HEK293T (cell line): Measurements from ENCODE around the gene IL1RL2.

Experiments
- CTCF ChIA-PET: fragments of 350-600 bp; formaldehyde crosslinking; extraction: SDS; loops from one replicate; lab custom pipeline; 2021; ENCODE audit warnings: antibody characterized with exemption, inconsistent platforms; lab: Yijun Ruan, JAX
- POLR2A ChIA-PET: fragments of 350-600 bp; formaldehyde crosslinking; extraction: SDS; loops from one replicate; lab custom pipeline; 2020; ENCODE audit warnings: antibody characterized with exemption, inconsistent platforms; lab: Yijun Ruan, JAX
- DNase-seq: peaks from one replicate; pipeline ENCODE4 v3.0.0; 2012; ENCODE audit warnings: mixed read lengths; ENCODE audit errors: extremely low spot score
- ARNT ChIP-seq: fragments of 450-650 bp; IDR thresholded peaks from 2 replicates; pipeline ENCODE4 v1.6.1; 2017; ENCODE audit warnings: mild to moderate bottlenecking
- BHLHE40 ChIP-seq: fragments of 450-650 bp; IDR thresholded peaks from 2 replicates; pipeline ENCODE4 v1.6.1; 2016; ENCODE audit warnings: mild to moderate bottlenecking, moderate library complexity, borderline replicate concordance
- CTBP1 ChIP-seq: fragments of 450-650 bp; IDR thresholded peaks from 2 replicates; pipeline ENCODE4 v1.6.1; 2016; ENCODE audit warnings: borderline replicate concordance
- ELF4 ChIP-seq: fragments of 450-650 bp; IDR thresholded peaks from 2 replicates; pipeline ENCODE4 v1.6.1; 2017; ENCODE audit warnings: antibody characterized with exemption
- FOXA1 ChIP-seq: fragments of 450-650 bp; IDR thresholded peaks from 2 replicates; pipeline ENCODE4 v1.6.1; 2016; ENCODE audit warnings: mild to moderate bottlenecking
- FOXK2 ChIP-seq: fragments of 450-650 bp; IDR thresholded peaks from 2 replicates; pipeline ENCODE4 v1.6.1; 2016; ENCODE audit warnings: mild to moderate bottlenecking
- FOXM1 ChIP-seq: fragments of 450-650 bp; IDR thresholded peaks from 2 replicates; pipeline ENCODE4 v1.6.1; 2017; ENCODE audit warnings: mild to moderate bottlenecking, borderline replicate concordance
- HDGF ChIP-seq: fragments of 450-650 bp; IDR thresholded peaks from 2 replicates; pipeline ENCODE4 v1.6.1; 2017; ENCODE audit warnings: antibody characterized with exemption, borderline replicate concordance
- L3MBTL2 ChIP-seq: fragments of 450-650 bp; conservative IDR thresholded peaks from 2 replicates; pipeline ENCODE4 v1.6.1; 2016; ENCODE audit warnings: mild to moderate bottlenecking
- LEF1 ChIP-seq: fragments of 450-650 bp; IDR thresholded peaks from 2 replicates; pipeline ENCODE4 v1.6.1; 2017; ENCODE audit warnings: mild to moderate bottlenecking, borderline replicate concordance
- NFRKB ChIP-seq: fragments of 450-650 bp; IDR thresholded peaks from 2 replicates; pipeline ENCODE4 v1.6.1; 2016; ENCODE audit warnings: mild to moderate bottlenecking, moderate library complexity
- SP1 ChIP-seq: fragments of 450-650 bp; IDR thresholded peaks from 2 replicates; pipeline ENCODE4 v1.6.1; 2017
- SUZ12 ChIP-seq: fragments of 450-650 bp; IDR thresholded peaks from 2 replicates; pipeline ENCODE4 v1.6.1; 2016; ENCODE audit warnings: mild to moderate bottlenecking
- TARDBP ChIP-seq: fragments of 450-650 bp; IDR thresholded peaks from 2 replicates; pipeline ENCODE4 v1.6.1; 2016
- ZNF384 ChIP-seq: fragments of 450-650 bp; IDR thresholded peaks from 2 replicates; pipeline ENCODE4 v1.6.1; 2016
- TF ChIP-seq, protein P1 (sequence below): fragments of 450-650 bp; IDR thresholded peaks from 2 replicates; pipeline ENCODE4 v1.6.1; 2016

IL1RL2 gene

DNA sequence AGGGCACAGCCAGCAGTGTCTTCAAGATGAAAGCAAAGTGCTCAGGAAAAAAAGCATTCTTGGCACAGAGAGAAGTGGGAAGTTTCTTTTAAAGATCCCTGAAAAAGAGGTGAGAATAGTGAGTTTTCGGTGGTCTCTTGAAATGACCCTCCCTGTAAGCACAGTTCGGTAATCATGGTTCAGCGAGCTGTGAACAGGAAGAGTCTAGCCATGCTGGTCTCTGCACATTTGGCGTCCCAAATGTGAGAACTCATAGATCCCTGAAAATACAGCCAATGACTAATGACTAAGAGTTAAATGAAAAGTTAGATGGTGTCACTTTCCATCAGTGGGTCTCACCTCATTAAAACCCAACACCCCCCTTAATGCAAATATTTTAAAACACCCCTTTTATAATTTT lies 40.9 kb upstream of the IL1RL2 start:
- TF ChIP-seq SP1: no peak
- TF ChIP-seq ZNF384: no peak
- ChIA-PET CTCF (no interaction called here), POLR2A (no interaction called here)
- DNase-seq: no peak

DNA sequence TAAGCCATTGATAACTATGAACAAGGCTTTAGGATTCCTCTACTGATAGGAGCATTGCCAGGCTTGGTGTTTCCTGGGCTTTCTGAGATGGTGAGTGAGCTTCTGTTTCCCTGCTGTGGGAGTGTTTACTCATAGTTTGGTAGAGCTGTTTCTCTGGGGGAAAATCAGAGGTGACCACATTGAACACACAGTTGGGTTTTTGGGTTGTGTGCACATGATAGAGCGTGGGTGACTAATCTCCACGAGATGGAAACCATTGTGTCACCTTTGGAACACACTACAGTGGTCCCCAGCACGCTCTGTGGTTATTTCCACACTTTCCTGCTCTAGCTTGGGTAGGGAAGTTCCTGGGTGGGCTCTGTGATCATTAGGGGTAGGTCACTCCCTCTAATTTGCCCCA lies 38.9 kb upstream of the IL1RL2 start:
- ChIA-PET POLR2A (no interaction called here), CTCF (no interaction called here)
- TF ChIP-seq LEF1 (no peak), FOXA1 (no peak), BHLHE40 (no peak), ARNT (no peak), L3MBTL2 (no peak), NFRKB (no peak), FOXM1 (no peak), ELF4 (no peak), SP1 (no peak), FOXK2 (no peak), HDGF (no peak), TARDBP (no peak), CTBP1 (no peak), SUZ12 (no peak), ZNF384 (no peak)
- TF ChIP-seq, protein P1, sequence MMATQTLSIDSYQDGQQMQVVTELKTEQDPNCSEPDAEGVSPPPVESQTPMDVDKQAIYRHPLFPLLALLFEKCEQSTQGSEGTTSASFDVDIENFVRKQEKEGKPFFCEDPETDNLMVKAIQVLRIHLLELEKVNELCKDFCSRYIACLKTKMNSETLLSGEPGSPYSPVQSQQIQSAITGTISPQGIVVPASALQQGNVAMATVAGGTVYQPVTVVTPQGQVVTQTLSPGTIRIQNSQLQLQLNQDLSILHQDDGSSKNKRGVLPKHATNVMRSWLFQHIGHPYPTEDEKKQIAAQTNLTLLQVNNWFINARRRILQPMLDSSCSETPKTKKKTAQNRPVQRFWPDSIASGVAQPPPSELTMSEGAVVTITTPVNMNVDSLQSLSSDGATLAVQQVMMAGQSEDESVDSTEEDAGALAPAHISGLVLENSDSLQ: no peak
- DNase-seq: no peak

DNA sequence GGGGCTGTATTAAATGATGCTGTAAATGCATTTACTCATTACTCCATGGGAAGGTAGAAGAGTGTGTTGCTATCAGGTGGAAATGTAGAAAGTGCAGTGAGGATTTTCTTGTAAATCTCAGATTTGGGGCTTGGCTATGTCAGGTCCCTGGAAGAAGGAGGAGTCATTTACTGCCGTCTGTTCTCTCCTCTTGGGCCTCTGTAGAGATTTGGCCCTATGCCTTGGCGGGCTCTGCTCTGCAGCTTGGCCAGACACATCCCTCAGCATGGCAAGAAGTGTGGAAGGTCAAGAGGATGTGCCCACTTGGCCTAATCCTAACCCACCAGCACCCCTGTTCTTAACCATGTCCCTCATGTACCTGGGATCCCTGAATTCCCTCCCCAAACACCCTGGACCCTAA lies 37.6 kb upstream of the IL1RL2 start:
- TF ChIP-seq LEF1 (no peak), ELF4 (no peak), FOXA1 (no peak), HDGF (no peak), ZNF384 (no peak), TARDBP (no peak), FOXK2 (no peak)
- TF ChIP-seq, protein P1: no peak
- ChIA-PET CTCF (no interaction called here), POLR2A (no interaction called here)
- no peak for DNase-seq

DNA sequence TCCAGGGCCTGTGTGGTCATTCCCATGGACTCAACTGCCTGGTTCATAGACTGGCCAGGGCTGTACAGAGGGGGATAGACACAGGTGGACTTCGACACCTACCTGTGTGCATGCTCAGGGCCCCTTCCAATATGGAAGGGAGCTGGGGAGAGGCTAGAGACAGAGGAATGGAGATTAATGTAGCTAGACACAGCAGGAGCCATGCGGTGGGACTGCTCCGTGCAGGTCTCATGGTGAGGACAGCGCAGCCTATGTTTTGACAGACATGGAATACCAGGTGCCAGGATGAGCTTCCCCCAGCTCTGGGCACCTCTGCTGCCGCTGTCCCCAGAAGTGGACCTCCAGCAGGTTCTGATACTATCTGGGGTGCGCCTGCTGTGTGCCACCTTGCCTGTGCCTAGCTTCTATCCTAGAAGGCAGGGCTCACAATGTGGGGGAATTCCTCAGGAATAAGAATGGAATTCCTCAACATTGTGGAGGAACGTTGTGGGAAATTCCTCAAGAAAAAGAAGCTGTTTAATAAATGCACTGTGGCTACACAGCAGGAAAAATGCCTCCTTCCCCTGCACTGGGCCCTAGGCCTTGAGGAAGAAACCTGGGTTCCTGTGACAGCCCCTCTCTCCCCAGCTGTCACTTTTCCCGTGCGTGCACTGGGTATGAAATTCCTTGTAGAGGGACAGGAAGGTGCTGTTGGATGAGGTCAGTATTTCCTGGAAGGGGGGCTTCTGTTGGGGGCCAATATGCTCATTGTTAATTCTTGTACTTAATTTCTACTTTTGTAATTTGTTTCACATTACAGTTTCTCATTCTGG lies 37.0 kb upstream of the IL1RL2 start:
- ChIA-PET CTCF (no interaction called here), POLR2A (no interaction called here)
- TF ChIP-seq ARNT (no peak), HDGF (no peak), NFRKB (no peak), SUZ12 (no peak), TARDBP (no peak), FOXM1 (no peak), ZNF384 (no peak), FOXK2 (no peak)
- DNase-seq: no peak

DNA sequence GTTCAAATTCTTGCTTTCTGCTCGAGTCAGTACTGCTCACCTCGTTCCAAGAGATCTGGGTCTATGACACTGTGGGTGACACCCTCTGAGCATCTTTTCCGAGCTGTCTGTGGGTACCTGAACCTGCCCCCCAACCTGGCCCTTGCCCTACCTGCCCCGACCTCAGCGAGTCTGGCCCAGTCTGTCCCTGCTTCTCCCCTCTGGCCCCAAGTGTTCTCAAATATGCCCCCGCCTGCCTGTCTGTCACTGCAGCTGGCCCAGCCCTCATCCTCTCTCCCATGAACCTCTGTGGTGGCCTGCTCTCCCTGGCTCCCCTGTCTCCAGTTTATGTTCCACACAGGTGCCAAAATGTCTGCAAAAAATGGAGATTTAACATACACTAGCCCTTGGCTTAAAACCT lies 32.5 kb upstream of the IL1RL2 start:
- CTCF ChIA-PET: no interaction called here
- POLR2A ChIA-PET: no interaction called here
- no peak for DNase-seq
- TF ChIP-seq ARNT: no peak
- no peak for TF ChIP-seq HDGF
- TF ChIP-seq BHLHE40: no peak
- TF ChIP-seq TARDBP: no peak

DNA sequence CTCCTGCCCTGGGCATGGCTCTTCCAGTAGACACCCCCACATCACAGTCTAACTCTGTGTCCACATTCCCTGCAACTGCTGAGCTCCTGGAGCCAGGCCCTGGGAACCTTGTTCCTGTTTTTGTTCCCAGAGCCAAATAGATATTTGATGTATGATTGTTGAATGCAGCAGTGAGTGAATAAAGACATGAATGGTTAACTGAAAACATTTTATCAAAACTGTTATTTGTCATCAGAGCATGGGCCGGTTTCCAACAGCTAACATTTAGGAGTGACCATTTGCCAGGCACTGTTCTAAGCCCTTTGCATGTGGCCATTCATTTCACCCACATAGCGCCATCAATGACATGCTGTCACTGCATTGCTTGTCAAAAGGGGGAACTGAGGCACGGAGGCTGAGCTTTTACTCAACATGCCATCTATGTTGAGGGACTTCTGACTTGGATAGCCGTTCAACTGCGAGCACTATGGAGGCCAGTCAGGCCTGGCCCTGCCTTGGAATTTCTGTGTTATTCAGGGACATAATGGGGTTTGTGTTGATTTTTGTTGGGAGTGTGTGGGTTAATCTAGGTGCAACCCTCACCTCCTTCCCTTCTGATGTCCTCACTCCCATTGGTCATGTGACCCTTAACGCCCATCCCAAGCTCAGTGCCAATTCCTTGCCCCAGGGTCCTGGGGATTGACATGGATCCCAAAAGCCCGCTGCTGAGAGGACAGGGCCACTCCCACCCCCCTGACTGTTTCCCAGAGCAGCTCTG lies 31.7 kb upstream of the IL1RL2 start:
- TF ChIP-seq FOXK2: no peak
- no peak for TF ChIP-seq NFRKB
- TF ChIP-seq HDGF: no peak
- TF ChIP-seq L3MBTL2: no peak
- TF ChIP-seq LEF1: no peak
- no peak for TF ChIP-seq ELF4
- TF ChIP-seq FOXM1: no peak
- TF ChIP-seq CTBP1: no peak
- TF ChIP-seq ZNF384: no peak
- no peak for TF ChIP-seq ARNT
- no peak for TF ChIP-seq BHLHE40
- no peak for TF ChIP-seq TARDBP
- no peak for TF ChIP-seq SUZ12
- no peak for TF ChIP-seq FOXA1
- TF ChIP-seq SP1: no peak
- TF ChIP-seq, protein P1: no peak
- no peak for DNase-seq
- ChIA-PET POLR2A (no interaction called here), CTCF (no interaction called here)
